Kidney tubule cell (primary cell): ENCODE measurements around the gene HOXA13.

Experiments used
- DNase-seq: peaks from one replicate; pipeline ENCODE4 v3.0.0-alpha.2; 2018; ENCODE audit warnings: low spot score

Gene HOXA13

DNA sequence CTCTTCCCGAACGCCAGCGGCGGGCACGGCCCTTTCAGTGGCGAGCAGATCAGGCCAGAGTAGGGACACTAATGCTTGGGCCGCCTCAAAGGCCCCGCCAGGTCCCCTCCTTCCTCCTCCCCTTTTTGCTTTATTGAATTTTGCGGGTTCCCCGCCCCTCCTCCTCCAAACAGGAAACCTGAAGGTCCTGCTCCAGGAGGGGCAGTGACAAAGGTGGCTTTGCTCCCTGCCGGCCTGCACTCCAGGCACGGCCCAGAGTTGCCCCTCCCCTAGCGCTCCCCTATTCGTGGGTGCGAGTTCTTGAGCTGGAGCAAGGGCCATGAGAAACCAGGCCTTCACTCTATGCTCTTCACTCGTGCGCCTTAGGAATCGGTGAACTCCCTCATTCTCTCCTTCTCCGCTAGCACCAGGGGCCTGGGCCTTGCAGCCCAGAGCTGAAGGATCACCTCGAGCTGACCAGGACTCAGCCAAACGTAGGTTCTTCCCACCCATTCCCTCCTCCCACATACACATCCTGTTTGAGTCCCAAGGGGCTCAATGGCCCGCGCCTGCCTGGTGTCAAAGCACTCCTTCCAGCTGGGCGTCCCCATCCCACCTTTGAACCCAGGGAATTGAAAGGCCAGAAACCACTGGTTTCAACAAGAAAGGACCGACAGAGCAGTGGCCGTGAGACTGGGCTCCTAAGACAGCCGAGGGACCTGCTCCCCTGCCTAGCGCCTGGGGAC is 51.7 kb downstream of the HOXA13 start:
- peak; percentile 87 for DNase-seq

- DNase-seq, result peak; percentile 78
These were observed 52.5 kb downstream of the HOXA13 start, which contains the start of gene HOXA6 for GRCh38 chr7:27147199-27148030. HOXA6 (minus strand) TSS chr7:27147774; CDS start chr7:27147749, 25 bp downstream.

GRCh38 chr7:27146491-27147198 is 53.2 kb downstream of the HOXA13 start:
- DNase-seq, result peak; percentile 53

DNA sequence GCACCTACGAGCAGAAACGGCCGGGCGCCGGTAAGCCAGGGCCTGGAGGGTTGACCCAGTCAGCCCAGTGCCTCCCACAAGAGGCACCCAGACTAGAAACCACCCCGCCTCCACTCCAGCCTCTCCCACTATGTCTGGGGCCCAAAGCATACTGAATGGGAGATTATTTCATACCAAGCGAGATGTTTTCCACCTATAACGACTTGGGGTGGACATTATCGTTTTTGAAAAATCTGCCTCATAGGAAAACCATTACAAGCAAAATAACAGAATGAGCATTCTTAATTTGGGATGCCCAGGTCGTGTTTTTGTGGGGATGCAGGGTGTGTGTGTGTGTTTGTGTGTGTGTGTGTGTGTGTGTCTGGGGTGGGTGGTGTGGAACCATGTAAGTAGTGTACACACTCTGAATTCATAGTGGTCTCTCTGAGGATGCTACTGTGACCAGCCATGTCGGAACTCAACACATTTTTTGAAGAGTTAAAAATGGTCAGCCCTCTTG is 53.9 kb downstream of the HOXA13 start:
- DNase-seq, result no peak

DNA sequence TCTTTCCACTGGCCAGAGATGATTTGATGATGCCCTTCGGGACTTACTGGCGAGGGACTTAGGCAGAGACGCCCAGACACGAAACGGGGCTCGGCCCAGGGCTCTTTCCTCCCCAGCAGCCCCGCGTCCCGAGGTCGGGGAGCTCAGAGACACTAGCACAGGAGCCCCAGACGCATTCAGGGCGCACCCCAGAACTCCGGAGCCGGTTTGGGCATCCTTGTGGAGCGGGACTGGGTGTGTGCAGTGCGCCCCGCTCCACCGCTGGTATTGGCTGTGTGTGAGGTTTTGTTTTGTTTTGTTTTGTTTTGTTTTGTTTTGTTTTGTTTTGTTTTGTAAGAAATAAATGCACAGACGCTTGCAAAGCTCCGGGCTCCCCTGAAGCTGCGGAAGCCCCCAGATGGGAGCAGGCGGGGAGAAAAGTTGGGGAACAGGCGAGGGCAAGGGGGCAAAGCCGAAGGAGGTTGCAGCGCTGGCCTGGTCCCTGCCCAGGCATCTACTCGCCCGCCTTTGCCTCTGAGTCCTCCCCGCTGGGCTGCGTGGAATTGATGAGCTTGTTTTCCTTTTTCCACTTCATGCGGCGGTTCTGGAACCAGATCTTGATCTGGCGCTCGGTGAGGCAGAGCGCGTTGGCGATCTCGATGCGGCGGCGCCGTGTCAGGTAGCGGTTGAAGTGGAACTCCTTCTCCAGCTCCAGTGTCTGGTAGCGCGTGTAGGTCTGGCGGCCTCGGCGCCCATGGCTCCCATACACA is 54.6 kb downstream of the HOXA13 start:
- no peak for DNase-seq

GRCh38 chr7:27144781-27145164 is 55.1 kb downstream of the HOXA13 start:
- DNase-seq, result no peak
